Cardiac septum (tissue), 1 donor: ENCODE results near the gene GNG5. TPM values are rescaled to one million over a fixed set of nuclear protein-coding genes. Genes with fewer than 3 reads are reported as not detected.

ENCODE experiments used
- DNase-seq: peaks from one replicate; pipeline ENCODE4 v3.0.0-alpha.2; 2020; ENCODE audit warnings: low spot score
- intact Hi-C: fragments of 100-400 bp; cut with DNase I; formaldehyde crosslinking; loops from one replicate; pipeline ENCODE4 v1.14.0; 2022
- long read RNA-seq: library from polyadenylated mRNA; unstranded; transcript quantifications from one replicate; pipeline ENCODE4 v2.0.0, GENCODE V29; 2021
- total RNA-seq: library from RNA; stranded (reverse); fragmentation: NEBNext Ultra II Directional; extraction: Animal tissue kit (Norgen Biotek cat#: 25700); gene quantifications from one replicate; pipeline ENCODE4 v1.2.1, GENCODE V29; 2021
- donor health status: DM: no; HTN: no; CAD: no.

The GNG5 gene
- 133 TPM for total RNA-seq
- long read RNA-seq, transcript GNG5-201 (3 exons, 920 nt): major isoform, 113 of 122 reads
- long read RNA-seq, partial matches to known transcripts: 2 of 122 reads
- long read RNA-seq, other reads (novel, unspliced or antisense): 3 of 122 reads

- DNase-seq: peak; percentile 100
- intact Hi-C loops: loop anchor here (1.0 to 10.0 kb wide), 5 partner anchors 27 to 249 kb away; partner anchors contain the start of genes RPF1 and SSX2IP
Observed at GRCh38 chr1:84506002-84506728, at the start of gene GNG5, which contains the start of gene SPATA1. Gene GNG5 (minus strand): TSS chr1:84506581. CDS start chr1:84506091, 490 bp downstream. Gene SPATA1 (plus strand): TSS chr1:84506386. CDS start chr1:84516360, 9,974 bp downstream.

- DNase-seq: no peak
- intact Hi-C loops: no loop called here
Observed at GRCh38 chr1:84550826-84551225, 44.4 kb upstream of the GNG5 start.

GRCh38 chr1:84541679-84542078 is 35.3 kb upstream of the GNG5 start:
- intact Hi-C loops: no loop called here
- DNase-seq: no peak

GRCh38 chr1:84540759-84541158 is 34.4 kb upstream of the GNG5 start:
- intact Hi-C loops: no loop called here
- DNase-seq: no peak

- no peak for DNase-seq
- intact Hi-C loops: no loop called here
Observed at GRCh38 chr1:84539972-84540371, 33.6 kb upstream of the GNG5 start.

- intact Hi-C loops: no loop called here
- no peak for DNase-seq
Observed at GRCh38 chr1:84538599-84538998, 32.2 kb upstream of the GNG5 start.

- intact Hi-C loops: no loop called here
- DNase-seq: no peak
Observed at GRCh38 chr1:84525779-84526178, 19.4 kb upstream of the GNG5 start.

GRCh38 chr1:84524590-84524989 is 18.2 kb upstream of the GNG5 start:
- intact Hi-C loops: no loop called here

GRCh38 chr1:84510668-84511067 is 4.3 kb upstream of the GNG5 start:
- intact Hi-C loops: no loop called here
- no peak for DNase-seq

More at GRCh38 chr1:84524590-84524989, 18.2 kb upstream of the GNG5 start:
- no peak for DNase-seq

- no peak for DNase-seq
- intact Hi-C loops: no loop called here
Observed at GRCh38 chr1:84510165-84510564, 3.8 kb upstream of the GNG5 start.

- intact Hi-C loops: loop anchor here (5.0 to 10.0 kb wide), 2 partner anchors 93 to 246 kb away; no protein-coding TSS in a partner anchor
- DNase-seq: no peak
Observed at GRCh38 chr1:84509029-84509428, 2.6 kb upstream of the GNG5 start.

GRCh38 chr1:84508510-84508909 is 2.1 kb upstream of the GNG5 start:
- DNase-seq: no peak
- intact Hi-C loops: loop anchor here (5.0 to 10.0 kb wide), 2 partner anchors 94 to 246 kb away; no protein-coding TSS in a partner anchor

- intact Hi-C loops: loop anchor here (2.0 to 10.0 kb wide), 4 partner anchors 29 to 247 kb away; partner anchors contain the start of genes RPF1 and SSX2IP
- peak; percentile 41 for DNase-seq
Observed at GRCh38 chr1:84507887-84508286, 1.5 kb upstream of the GNG5 start.

- intact Hi-C loops: loop anchor here (1.0 to 10.0 kb wide), 5 partner anchors 28 to 248 kb away; partner anchors contain the start of genes RPF1 and SSX2IP
- no peak for DNase-seq
Observed at GRCh38 chr1:84506729-84507453, 510 bp upstream of the GNG5 start.

- intact Hi-C loops: loop anchor here (1.0 to 10.0 kb wide), 5 partner anchors 27 to 249 kb away; partner anchors contain the start of genes RPF1 and SSX2IP
- peak; percentile 84 for DNase-seq
Observed at GRCh38 chr1:84505493-84506001, 834 bp downstream of the GNG5 start.

- no peak for DNase-seq
- intact Hi-C loops: loop anchor here (5.0 to 10.0 kb wide), 2 partner anchors 97 to 250 kb away; no protein-coding TSS in a partner anchor
Observed at GRCh38 chr1:84504580-84505492, 1.5 kb downstream of the GNG5 start.

GRCh38 chr1:84502927-84503326 is 3.5 kb downstream of the GNG5 start:
- DNase-seq: no peak
- intact Hi-C loops: loop anchor here (10.0 kb wide), 1 partner anchor 252 kb away; no protein-coding TSS in a partner anchor

- no peak for DNase-seq
- intact Hi-C loops: no loop called here
Observed at GRCh38 chr1:84497631-84498275, 8.6 kb downstream of the GNG5 start.
